Measurements from ENCODE around the gene NT5C3A. TPM values are rescaled to one million over a fixed set of nuclear protein-coding genes. Genes with fewer than 3 reads are reported as not detected.

Gene NT5C3A
- total RNA-seq, 1 experiment from 2014 or later, result 57.7 TPM

DNA sequence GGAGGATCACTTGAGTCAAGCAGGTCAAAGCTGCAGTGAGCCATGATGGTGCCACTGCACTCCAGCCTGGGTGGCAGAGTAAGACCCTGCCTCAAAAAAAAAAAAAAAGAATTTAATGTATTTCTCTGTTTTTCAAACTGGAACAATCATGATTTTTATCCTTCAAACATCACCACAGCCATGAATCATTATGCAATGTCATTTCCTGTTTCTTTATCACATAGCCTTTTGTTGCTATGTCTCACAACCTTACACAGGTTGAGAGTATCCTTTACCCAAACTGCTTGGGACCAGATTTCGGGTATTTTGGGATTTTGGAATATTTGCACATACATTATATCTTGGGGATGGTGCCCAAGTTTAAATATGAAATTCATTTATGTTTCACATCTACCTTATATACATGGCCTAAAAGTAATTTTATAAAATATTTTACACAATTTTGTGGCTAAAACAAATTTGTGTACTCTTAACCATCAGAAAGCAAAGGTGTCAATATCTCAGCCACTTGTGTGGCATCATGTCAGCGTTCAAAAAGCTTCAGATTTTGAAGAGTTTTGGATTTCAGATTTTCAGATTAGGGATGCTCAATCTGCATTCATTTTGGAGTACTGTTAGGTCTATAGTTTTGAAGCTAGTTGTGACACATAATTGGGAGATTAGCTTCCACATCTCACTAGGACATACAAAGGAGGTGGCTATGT is 8.2 kb downstream of the NT5C3A start:
- CTCF ChIA-PET, result no interaction called here
- Histone ChIP-seq H3K27me3 (replicated peaks; ENCODE audit: insufficient read depth, low read depth, low read length, poor library complexity) (no peaks in the 10 kb centered on the region), H3K9me3 (ENCODE audit: low read depth, low read length, poor library complexity, severe bottlenecking) (no peaks in the 10 kb centered on the region), H3K36me3 (ENCODE audit: insufficient read depth, low read length, poor library complexity, severe bottlenecking) (no peaks in the 10 kb centered on the region), H3K4me1 (ENCODE audit: insufficient read depth, low read length, poor library complexity, severe bottlenecking) (peaks cover 20% of the 10 kb centered on the region), H3K4me3 (ENCODE audit: low read depth, low read length, poor library complexity, severe bottlenecking) (no peak overlapping the region), H3K27ac (ENCODE audit: low read depth, low read length, poor library complexity, severe bottlenecking) (no peak overlapping the region)
- BruUV-seq (replicated peaks), result no TSS peak
- POLR2A ChIA-PET (ENCODE audit: low non-redundant PET), result no interaction called here
- intact Hi-C loops (cut with micrococcal nuclease; ENCODE audit: unreplicated experiment), result loop anchor here (5.0 to 10.0 kb wide), 2 partner anchors 207 to 250 kb away; no protein-coding TSS in a partner anchor
- no peak for DNase-seq (ENCODE audit: low spot score)
- TF ChIP-seq, protein P1, sequence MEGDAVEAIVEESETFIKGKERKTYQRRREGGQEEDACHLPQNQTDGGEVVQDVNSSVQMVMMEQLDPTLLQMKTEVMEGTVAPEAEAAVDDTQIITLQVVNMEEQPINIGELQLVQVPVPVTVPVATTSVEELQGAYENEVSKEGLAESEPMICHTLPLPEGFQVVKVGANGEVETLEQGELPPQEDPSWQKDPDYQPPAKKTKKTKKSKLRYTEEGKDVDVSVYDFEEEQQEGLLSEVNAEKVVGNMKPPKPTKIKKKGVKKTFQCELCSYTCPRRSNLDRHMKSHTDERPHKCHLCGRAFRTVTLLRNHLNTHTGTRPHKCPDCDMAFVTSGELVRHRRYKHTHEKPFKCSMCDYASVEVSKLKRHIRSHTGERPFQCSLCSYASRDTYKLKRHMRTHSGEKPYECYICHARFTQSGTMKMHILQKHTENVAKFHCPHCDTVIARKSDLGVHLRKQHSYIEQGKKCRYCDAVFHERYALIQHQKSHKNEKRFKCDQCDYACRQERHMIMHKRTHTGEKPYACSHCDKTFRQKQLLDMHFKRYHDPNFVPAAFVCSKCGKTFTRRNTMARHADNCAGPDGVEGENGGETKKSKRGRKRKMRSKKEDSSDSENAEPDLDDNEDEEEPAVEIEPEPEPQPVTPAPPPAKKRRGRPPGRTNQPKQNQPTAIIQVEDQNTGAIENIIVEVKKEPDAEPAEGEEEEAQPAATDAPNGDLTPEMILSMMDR (conservative IDR thresholded peaks at IDR 0.05; ENCODE audit: low read depth, low read length), result no peak
- TF ChIP-seq EZH2 (IDR thresholded peaks at IDR 0.05; ENCODE audit: borderline replicate concordance, low read depth, low read length, poor library complexity, severe bottlenecking), result no peak

DNA sequence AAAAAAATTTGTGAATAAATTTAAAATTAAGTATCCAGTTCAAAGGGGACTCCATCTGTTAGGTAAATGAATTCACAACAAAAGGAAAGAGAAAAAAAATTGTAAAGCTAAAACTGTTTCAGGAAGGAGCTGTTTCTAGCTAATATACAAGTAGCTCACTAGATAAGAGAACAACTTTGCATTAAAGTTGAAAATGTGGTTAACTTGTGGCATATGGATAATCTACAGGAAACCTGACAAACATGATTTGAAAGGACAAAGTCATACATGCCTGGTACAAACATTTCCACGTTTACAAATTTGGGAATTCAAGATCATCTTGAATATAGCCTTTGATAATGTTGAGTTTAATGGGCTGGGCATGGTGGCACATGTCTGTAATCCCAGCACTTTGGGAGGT is 8.9 kb downstream of the NT5C3A start:
- intact Hi-C loops (cut with micrococcal nuclease; ENCODE audit: unreplicated experiment), result loop anchor here (5.0 to 10.0 kb wide), 2 partner anchors 206 to 249 kb away; no protein-coding TSS in a partner anchor
- Histone ChIP-seq H3K9me3 (ENCODE audit: low read depth, low read length, poor library complexity, severe bottlenecking) (no peaks in the 10 kb centered on the region), H3K4me1 (ENCODE audit: insufficient read depth, low read length, poor library complexity, severe bottlenecking) (peaks cover 20% of the 10 kb centered on the region), H3K27me3 (replicated peaks; ENCODE audit: insufficient read depth, low read depth, low read length, poor library complexity) (no peaks in the 10 kb centered on the region), H3K4me3 (ENCODE audit: low read depth, low read length, poor library complexity, severe bottlenecking) (no peak overlapping the region), H3K36me3 (ENCODE audit: insufficient read depth, low read length, poor library complexity, severe bottlenecking) (no peaks in the 10 kb centered on the region), H3K27ac (ENCODE audit: low read depth, low read length, poor library complexity, severe bottlenecking) (no peak overlapping the region)
- TF ChIP-seq, protein P1 (conservative IDR thresholded peaks at IDR 0.05; ENCODE audit: low read depth, low read length), result no peak
- TF ChIP-seq EZH2 (IDR thresholded peaks at IDR 0.05; ENCODE audit: borderline replicate concordance, low read depth, low read length, poor library complexity, severe bottlenecking), result no peak
- CTCF ChIA-PET, result no interaction called here
- BruUV-seq (replicated peaks), result no TSS peak
- DNase-seq (ENCODE audit: low spot score), result no peak
- POLR2A ChIA-PET (ENCODE audit: low non-redundant PET), result no interaction called here

DNA sequence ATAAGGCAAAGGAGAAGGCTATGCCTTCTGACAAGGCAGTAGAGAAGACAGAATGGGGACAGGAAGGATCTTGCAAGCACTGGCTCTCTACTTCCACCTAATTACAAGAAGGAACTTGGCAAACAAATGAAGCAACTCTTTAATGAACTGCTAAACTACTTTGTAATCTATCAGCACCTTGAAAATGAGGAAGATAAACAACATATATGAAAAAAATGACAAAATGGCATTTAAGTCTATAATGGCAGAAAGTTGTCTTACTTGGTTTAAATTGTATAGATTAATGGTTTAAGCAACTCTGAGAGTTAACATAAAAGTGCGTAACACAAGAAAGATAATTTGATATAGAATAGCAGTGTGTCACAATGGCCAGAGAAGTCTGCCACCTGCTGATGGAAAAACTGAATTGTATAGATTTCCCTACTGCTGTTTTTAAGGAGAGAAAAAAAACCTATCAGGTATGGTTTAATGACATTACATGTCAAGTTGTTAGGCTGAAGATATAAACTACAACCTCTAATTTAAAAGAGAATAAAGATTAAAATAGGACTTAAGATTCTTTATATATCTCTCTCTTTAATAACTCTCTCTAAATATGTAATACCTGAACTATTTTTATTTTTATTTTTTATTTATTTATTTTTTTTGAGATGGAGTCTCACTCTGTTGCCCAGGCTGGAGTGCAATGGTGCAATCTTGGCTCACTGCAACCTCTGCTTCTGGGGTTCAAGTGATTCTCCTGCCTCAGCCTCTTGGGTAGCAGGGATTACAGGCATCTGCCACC is 11.8 kb downstream of the NT5C3A start:
- Histone ChIP-seq H3K9me3 (ENCODE audit: low read depth, low read length, poor library complexity, severe bottlenecking) (no peaks in the 10 kb centered on the region), H3K27ac (ENCODE audit: low read depth, low read length, poor library complexity, severe bottlenecking) (peak overlapping the region; percentile 3), H3K36me3 (ENCODE audit: insufficient read depth, low read length, poor library complexity, severe bottlenecking) (no peaks in the 10 kb centered on the region), H3K4me1 (ENCODE audit: insufficient read depth, low read length, poor library complexity, severe bottlenecking) (peaks cover 20% of the 10 kb centered on the region), H3K4me3 (ENCODE audit: low read depth, low read length, poor library complexity, severe bottlenecking) (no peak overlapping the region), H3K27me3 (replicated peaks; ENCODE audit: insufficient read depth, low read depth, low read length, poor library complexity) (no peaks in the 10 kb centered on the region)
- ChIA-PET POLR2A (ENCODE audit: low non-redundant PET) (no interaction called here), CTCF (interaction anchor here (0.7 kb wide), 1 partner anchor 15 kb away, joined by 3 read pairs; no protein-coding TSS in a partner anchor)
- no peak for TF ChIP-seq EZH2 (IDR thresholded peaks at IDR 0.05; ENCODE audit: borderline replicate concordance, low read depth, low read length, poor library complexity, severe bottlenecking)
- TF ChIP-seq, protein P1 (conservative IDR thresholded peaks at IDR 0.05; ENCODE audit: low read depth, low read length), result peak; percentile 78
- BruUV-seq (replicated peaks), result no TSS peak
- peak; percentile 76 for DNase-seq (ENCODE audit: low spot score)
- intact Hi-C loops (cut with micrococcal nuclease; ENCODE audit: unreplicated experiment), result loop anchor here (5.0 to 10.0 kb wide), 2 partner anchors 203 to 246 kb away; no protein-coding TSS in a partner anchor

Measured in A673 (cell line).